Fibroblast of lung (primary cell): Measurements from ENCODE around the gene LSMEM2.

Experiments used
- CTCF ChIP-seq, 2 donors: IDR thresholded peaks in 1 of 2; conservative IDR thresholded peaks in 1 of 2; 1 replicate in 1 of 2; 2 replicates in 1 of 2; pipeline ENCODE4 v1.5.1; 2011 to 2012; ENCODE audit warnings: low read length in 2 of 2, control low read depth in 1 of 2, inconsistent platforms in 1 of 2, low read depth in 1 of 2, mild to moderate bottlenecking in 1 of 2
- EZH2 ChIP-seq: IDR thresholded peaks from 2 replicates; pipeline ENCODE4 v1.5.1; 2012; ENCODE audit warnings: low read length, control low read depth, mild to moderate bottlenecking; ENCODE audit errors: missing control alignments

- TF ChIP-seq EZH2 (no peak), CTCF (conservative IDR thresholded peaks at IDR 0.05 in 1 of 2, IDR thresholded peaks at IDR 0.05 in 1 of 2; ENCODE audit: low read depth in 1 of 2, low read length in 2 of 2) (no peak)
Measured at GRCh38 chr3:50263478-50264382, 15.2 kb upstream of the LSMEM2 start.
